Measurements from ENCODE around the gene GPR39.

GPR39 gene

DNA sequence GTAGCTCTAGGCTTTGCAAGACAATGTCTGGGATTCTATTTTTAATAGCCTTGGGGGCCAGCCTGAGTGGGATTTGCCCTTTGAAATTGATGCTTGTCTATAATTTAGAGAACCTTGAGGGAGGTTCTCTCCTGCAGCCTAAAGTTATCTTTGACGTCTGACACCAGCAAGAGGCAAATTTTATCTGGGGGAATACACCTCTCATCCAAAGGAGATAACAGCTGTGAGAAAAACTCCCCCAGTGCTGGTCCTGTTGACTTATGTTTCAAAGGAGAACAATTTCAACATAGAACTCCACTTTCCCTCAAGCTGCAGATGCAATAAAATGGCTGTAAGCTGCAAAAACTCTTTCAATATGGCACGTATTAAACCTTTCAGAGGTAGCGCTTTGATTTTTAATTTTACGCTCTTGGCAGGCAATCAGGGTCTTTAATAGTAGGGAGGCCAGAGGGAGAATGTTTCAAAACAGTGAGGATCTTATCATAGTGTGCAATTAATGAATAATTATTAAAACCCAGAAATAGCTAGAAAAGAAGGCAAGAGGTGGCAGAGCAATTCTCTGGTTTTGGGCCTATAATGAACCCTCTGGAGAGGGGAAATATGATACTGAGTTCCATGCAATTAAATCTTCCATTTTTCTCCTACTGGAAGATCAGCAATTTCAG lies 191.0 kb downstream of the GPR39 start:
- DNase-seq = no peak

DNA sequence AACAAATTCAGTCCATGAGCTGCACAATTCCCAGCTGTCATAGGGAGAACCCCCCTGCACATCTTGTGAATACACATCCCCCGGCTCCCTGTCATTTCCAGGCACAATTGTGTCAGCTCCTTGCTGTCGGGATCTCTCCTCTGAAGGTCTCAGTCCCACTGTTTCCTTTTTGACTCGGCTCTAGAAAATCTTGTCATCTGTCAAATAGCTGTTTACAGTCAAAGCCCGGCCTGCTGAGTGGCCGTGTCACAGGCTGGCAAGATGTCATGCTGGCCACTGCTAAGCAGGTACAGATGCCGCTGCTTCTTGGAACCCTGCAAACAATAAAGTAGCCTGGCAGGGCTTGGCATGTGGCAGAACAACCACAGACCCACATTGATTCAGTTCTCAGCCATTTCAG lies 191.7 kb downstream of the GPR39 start:
- no peak for DNase-seq

DNA sequence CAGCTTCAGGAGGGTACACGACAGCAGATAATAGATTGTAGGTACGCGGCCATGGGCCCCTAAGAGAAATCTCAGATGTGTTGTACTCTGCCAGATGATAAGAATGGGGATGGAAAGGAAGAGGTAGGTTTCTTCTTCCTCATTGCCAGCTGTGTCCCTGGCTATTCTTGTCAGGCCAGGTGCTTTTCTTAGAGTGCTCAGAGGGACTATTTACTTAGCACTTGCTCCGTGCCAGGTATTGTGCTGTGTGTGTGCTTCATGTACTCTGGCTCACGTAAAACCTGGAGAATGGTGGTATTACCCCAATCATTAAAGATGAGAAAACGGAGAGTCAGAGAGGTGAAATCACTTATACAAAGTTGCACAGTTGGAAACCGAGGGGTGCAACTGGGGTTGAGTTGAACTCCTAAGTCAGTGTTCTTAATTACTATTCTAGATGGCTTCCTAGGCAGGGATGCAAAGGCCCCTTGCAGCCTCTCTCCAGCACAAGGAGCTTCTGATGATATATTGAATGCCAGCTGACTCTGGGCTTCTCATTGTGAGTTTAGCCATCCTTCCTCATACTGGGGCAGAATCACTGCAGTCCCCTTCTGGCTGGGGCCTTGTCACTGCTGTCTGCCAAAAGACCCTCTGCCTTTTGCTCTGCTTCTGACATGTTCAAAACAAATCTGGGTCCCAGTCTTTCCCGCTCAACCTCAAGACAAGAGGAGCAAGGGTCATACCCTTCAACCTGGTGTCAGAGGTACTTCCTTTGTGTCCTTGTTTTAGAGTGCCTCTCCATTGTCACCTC lies 192.7 kb downstream of the GPR39 start:
- DNase-seq = no peak

DNA sequence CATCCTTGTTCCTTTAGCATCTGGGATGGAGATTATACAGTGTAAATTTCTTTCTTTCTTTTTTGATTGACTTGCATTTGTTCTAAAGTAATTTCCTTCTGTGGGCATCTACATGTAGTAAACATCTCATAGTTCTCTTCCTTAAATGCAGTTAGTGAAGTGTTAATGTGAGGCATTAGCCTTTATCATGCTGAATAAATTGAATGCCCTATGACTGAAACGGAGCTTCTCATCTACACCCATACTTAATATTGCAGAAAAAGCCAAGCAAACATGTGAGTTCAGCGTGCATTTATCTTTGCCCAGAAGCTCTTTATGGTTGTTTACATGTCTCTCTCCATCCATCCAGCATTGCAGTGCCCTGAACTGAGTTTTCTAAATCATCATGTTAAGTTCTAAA lies 195.1 kb downstream of the GPR39 start:
- DNase-seq = no peak

GRCh38 chr2:132615329-132616085 lies 198.9 kb downstream of the GPR39 start:
- no peak for DNase-seq

DNA sequence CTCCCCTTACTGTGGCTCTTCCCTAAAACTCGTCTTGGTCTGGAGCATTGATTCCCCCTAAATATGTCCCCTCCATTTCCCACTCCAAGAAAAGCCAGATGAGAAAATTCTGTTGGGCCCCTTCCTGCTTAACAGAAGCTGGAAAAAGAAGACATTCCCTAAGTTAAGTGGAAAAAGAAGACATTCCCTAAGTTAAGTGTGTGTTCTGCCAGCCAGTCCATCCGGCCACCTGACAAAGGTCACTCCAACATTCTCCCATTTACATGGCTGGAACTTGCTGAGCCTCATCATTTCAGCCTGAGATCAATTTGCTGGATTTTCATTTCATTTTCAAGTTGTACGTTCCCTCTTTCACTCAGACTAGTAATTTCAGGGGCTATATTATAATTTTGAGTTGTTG lies 201.4 kb downstream of the GPR39 start:
- DNase-seq = no peak

- DNase-seq = no peak
Observed at GRCh38 chr2:132618734-132619133, 202.1 kb downstream of the GPR39 start.

DNA sequence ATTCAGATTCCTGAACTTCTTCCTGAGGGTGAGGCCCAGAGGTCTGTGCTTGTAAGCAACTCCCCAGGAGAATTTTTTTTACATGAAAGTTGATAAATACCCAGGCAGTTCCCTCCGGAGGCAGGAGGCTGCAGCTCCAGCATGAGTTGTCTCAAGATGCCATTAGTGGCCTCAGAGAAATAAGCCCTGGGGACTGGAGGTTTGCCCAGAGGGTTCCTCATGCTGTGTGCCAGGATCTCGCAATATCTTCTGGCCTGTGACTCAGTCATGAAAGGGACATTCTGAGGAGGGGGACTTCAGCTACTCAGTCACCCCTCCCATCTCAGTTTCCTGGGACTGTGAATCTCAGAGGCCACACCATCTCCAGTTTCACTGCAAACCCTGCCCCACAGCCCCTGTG lies 203.5 kb downstream of the GPR39 start:
- no peak for DNase-seq

- no peak for DNase-seq
Observed at GRCh38 chr2:132621131-132621875, 204.7 kb downstream of the GPR39 start.

DNA sequence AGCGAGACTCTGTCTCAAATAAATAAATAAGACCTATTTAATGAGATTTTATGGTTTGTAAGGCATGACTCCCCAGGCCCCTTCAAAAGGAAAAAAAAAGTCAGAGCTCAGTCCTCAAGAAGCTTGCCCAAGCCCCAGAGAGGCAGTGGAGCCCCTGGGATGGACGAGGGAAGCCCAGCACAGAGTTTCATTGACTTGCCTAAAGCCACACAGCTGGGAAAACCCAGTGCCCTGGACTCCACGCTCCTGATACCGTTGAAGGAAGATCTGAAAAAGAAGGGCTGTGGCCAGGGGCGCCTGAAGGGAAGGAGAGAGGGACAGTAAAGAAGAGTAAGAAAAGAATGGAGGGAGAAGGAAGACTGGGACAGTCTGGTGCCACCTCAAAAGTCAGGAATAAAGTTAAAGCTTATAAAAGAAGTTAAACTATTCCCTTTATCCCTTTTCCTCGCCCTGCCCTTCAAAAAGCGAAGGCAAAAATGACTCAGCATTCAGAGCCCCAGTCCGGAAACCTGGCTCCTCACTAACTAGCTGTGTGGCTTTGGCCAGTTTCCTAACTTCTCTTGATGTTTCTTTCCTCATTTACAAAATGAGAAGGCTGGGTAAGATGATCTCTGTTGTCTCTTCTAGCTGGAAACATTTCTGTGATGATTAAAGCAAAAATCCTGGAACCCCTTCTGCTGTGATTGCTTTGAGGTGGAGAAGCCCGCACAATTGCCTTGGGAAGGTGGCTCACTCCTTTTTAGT lies 206.7 kb downstream of the GPR39 start:
- no peak for DNase-seq

GRCh38 chr2:132627536-132627935 lies 210.9 kb downstream of the GPR39 start:
- no peak for DNase-seq

GRCh38 chr2:132632000-132632649 lies 215.5 kb downstream of the GPR39 start:
- no peak for DNase-seq

- no peak for DNase-seq
Observed at GRCh38 chr2:132633635-132634034, 217.0 kb downstream of the GPR39 start.

DNA sequence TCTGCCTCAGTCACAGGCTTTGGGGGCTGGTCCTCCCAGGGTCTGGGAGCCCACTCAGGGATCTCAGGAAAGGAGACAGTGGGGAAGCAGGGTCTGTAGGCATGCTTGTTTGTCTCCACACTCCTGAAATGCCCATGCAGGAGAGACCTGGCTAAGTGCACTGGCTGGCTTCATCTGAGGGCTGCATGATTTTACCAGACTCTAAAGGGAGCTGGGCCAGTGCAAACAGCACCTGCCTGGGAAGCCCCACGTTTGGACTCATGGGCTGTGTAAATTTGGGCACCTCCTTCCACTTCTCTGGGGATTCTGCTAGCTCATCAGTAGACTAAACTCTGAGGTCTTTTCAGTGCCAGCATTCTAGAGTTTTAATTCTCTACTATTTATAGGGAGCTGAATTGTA lies 219.7 kb downstream of the GPR39 start:
- DNase-seq = no peak

DNA sequence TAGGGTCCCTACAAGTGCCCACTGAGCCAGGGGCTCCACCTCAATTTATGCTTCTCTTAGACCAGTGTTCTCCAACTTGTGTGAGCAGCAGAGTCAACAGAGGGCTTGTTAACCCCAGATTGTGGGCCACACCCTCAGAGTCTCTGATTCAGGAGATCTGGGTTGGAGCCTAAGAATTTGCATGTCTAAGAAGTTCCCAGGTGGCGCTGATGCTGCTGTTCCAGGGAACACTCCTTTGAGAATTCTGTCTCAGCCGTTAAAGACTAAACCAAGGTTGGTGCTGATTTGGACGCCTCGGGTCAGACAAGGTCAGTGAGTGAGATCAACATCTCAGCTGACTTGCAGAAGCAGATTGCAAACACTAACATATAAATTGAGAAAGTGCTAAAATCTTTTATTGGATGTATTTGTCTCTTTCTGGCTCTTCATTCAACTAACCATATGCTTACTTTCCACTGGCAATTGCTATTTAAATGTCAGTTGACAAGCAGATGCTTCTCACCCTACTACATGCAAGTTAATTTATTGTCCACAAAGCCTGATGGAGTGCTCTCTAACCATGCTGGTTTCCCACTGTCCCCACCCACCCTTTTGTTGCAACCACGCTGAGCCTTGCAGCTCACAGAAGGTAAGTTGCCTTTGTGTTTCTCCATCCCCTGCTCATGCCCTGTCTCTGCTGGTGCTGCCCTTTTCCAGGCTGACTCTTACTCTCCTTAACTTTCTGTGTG lies 221.9 kb downstream of the GPR39 start:
- DNase-seq = no peak

- DNase-seq = no peak
Observed at GRCh38 chr2:132640116-132640515, 223.5 kb downstream of the GPR39 start.

GRCh38 chr2:132641819-132642218 lies 225.2 kb downstream of the GPR39 start:
- DNase-seq = no peak

DNA sequence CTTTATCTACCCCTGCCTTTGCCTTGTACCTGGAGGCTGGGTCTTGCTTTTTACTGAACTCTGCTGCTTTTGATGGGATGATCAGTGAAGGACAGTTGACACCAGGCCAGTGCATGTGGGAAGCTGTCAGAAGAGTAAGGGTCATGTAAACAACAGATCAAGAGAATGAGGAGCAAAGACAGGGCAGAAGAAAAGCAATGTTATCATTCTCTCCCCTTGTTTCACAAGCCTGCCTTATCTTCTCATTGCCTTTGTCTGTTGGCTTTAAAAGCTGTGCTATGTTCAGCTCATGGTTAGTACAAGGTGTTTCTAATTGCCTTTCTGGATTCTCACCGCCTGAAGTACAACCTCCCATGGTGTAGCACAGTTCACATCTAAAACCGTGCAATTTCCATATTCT lies 225.8 kb downstream of the GPR39 start:
- DNase-seq = no peak

DNA sequence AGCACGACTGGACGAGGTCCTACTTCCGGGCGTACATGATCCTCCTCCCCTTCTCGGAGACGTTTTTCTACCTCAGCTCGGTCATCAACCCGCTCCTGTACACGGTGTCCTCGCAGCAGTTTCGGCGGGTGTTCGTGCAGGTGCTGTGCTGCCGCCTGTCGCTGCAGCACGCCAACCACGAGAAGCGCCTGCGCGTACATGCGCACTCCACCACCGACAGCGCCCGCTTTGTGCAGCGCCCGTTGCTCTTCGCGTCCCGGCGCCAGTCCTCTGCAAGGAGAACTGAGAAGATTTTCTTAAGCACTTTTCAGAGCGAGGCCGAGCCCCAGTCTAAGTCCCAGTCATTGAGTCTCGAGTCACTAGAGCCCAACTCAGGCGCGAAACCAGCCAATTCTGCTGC lies 228.6 kb downstream of the GPR39 start:
- DNase-seq = no peak

GRCh38 chr2:132645722-132646539 lies 229.3 kb downstream of the GPR39 start:
- no peak for DNase-seq
